K562 (cell line): Measurements from ENCODE around the gene RNASE4. TPM values are rescaled to one million over a fixed set of nuclear protein-coding genes. Genes with fewer than 3 reads are reported as not detected.
"Not testable (repeated sequence)": the region's sequence is repeated elsewhere in the genome, so short reads cannot be mapped to it uniquely, and the experiment has no call there.

ENCODE experiments used
- ATAC-seq: fragments of 200-7000 bp; cut with Tn5 transposase; 3 replicates; pipeline ENCODE4 v1.9.1; 2020; ENCODE audit warnings: moderate library complexity
- BruUV-seq: library from RNA; stranded (reverse); fragments of 400-500 nt; replicated peaks from 2 replicates; lab custom pipeline; 2021; lab: Mats Ljungman, UMichigan
- CTCF ChIA-PET: fragments of 300-600 bp; formaldehyde crosslinking; extraction: SDS; loops from one replicate; lab custom pipeline; 2021; ENCODE audit warnings: low intra/inter-chr PET ratio; lab: Yijun Ruan, JAX
- POLR2A ChIA-PET: fragments of 300-600, 350-650 bp; sonication (Branson Sonifier 250); formaldehyde crosslinking; extraction: SDS; loops from one replicate; lab custom pipeline; 2021; ENCODE audit warnings: antibody characterized with exemption, inconsistent platforms; lab: Yijun Ruan, JAX
- DNase-seq, 4 experiments: peaks; one replicate each; pipeline versions ENCODE4 v3.0.0 to v3.0.0-alpha.2; 2011 to 2018; ENCODE audit warnings: low spot score in 3 of 4, mixed read lengths in 3 of 4; ENCODE audit errors: extremely low read depth in 1 of 4
- FAIRE-seq: peaks from 2 replicates; lab custom pipeline; 2011; peaks lifted over from hg19 to GRCh38; lab: Jason Lieb, UNC
- H2AFZ ChIP-seq: 2 replicates; pipeline ENCODE4 v1.6.0; 2011; ENCODE audit warnings: low read depth, low read length, control low read depth, inconsistent platforms
- H3K27ac ChIP-seq: fragments of 200-600 bp; 3 replicates; pipeline ENCODE4 v1.8.0; 2011; ENCODE audit warnings: low read depth, mild to moderate bottlenecking, control low read depth, inconsistent platforms, low read length, moderate library complexity, mixed read lengths; ENCODE audit errors: extremely low read depth
- H3K27me3 ChIP-seq, 2 experiments: fragments of 300-600 bp in 1 of 2; 2 replicates in 1 of 2; 3 replicates in 1 of 2; pipeline versions ENCODE4 v1.6.0 to v1.8.0; 2011; ENCODE audit warnings: inconsistent platforms in 2 of 2, low read length in 2 of 2, mild to moderate bottlenecking in 1 of 2, mixed read lengths in 1 of 2, moderate library complexity in 1 of 2; ENCODE audit not compliant: control insufficient read depth in 2 of 2, insufficient read depth in 2 of 2
- H3K36me3 ChIP-seq: fragments of 300-600 bp; 3 replicates; pipeline ENCODE4 v1.8.0; 2011; ENCODE audit warnings: mild to moderate bottlenecking, low read length, inconsistent platforms; ENCODE audit not compliant: control insufficient read depth, insufficient read depth
- H3K4me1 ChIP-seq, 2 experiments: fragments of 200-600 bp in 1 of 2; replicated peaks in 1 of 2; 2 replicates in 1 of 2; 3 replicates in 1 of 2; pipeline versions ENCODE4 v1.5.1 to v1.8.0; 2011; ENCODE audit warnings: inconsistent platforms in 2 of 2, low read length in 2 of 2, mild to moderate bottlenecking in 1 of 2, mixed read lengths in 1 of 2, moderate library complexity in 1 of 2; ENCODE audit not compliant: control insufficient read depth in 2 of 2, insufficient read depth in 2 of 2
- H3K4me2 ChIP-seq: 2 replicates; pipeline ENCODE4 v1.6.1; 2011; ENCODE audit warnings: low read length, control low read depth, inconsistent platforms, mixed read lengths; ENCODE audit not compliant: insufficient read depth
- H3K4me3 ChIP-seq: fragments of 200-600 bp; sonication (generic), shearing (Covaris generic); 2 replicates; pipeline ENCODE4 v1.5.1; 2016; ENCODE audit warnings: control low read depth, inconsistent platforms
- H3K79me2 ChIP-seq: fragments of 200-600 bp; 3 replicates; pipeline ENCODE4 v1.8.0; 2011; ENCODE audit warnings: low read length, inconsistent platforms; ENCODE audit not compliant: control insufficient read depth, insufficient read depth
- H3K9ac ChIP-seq, 2 experiments: 2 replicates each; pipeline versions ENCODE4 v1.6.0 to v1.6.1; 2011; ENCODE audit warnings: low read depth in 2 of 2, low read length in 2 of 2, control low read depth in 1 of 2, inconsistent platforms in 1 of 2, mild to moderate bottlenecking in 1 of 2, mixed read lengths in 1 of 2; ENCODE audit not compliant: insufficient read depth in 1 of 2
- H3K9me1 ChIP-seq: one replicate; pipeline ENCODE4 v1.6.0; 2011; ENCODE audit warnings: inconsistent platforms, mild to moderate bottlenecking, low read length, moderate library complexity; ENCODE audit not compliant: control insufficient read depth, insufficient read depth
- H3K9me3 ChIP-seq: replicated peaks from 2 replicates; pipeline ENCODE4 v1.5.1; 2011; ENCODE audit warnings: low read depth, low read length, inconsistent platforms; ENCODE audit not compliant: control insufficient read depth, insufficient read depth
- H4K20me1 ChIP-seq: replicated peaks from 2 replicates; pipeline ENCODE4 v1.6.1; 2011; ENCODE audit warnings: low read length, inconsistent platforms, mixed read lengths; ENCODE audit not compliant: control insufficient read depth, insufficient read depth
- TGIF2 ChIP-seq: sonication (generic); formaldehyde crosslinking; IDR thresholded peaks from 2 replicates; pipeline ENCODE4 v1.8.1; 2022; ENCODE audit warnings: mild to moderate bottlenecking, missing genetic modification reagents, moderate library complexity
- ZNF274 ChIP-seq: IDR thresholded peaks from 2 replicates; pipeline ENCODE4 v1.6.1; 2011; ENCODE audit warnings: low read depth, mild to moderate bottlenecking, low read length, moderate library complexity, borderline replicate concordance
- WGBS: fragments of 100-300 bp; shearing (Covaris generic); methylation state at CpG from one replicate; pipeline ENCODE4 v1.1.6; 2016; ENCODE audit warnings: low coverage, mixed read lengths; ENCODE audit not compliant: insufficient coverage; ENCODE audit errors: missing lambda C conversion rate; 5-methylcytosine and 5-hydroxymethylcytosine counted together
- in situ Hi-C: fragments of 300-500 bp; cut with MboI; formaldehyde crosslinking; loops from 4 replicates; pipeline ENCODE4 v1.15.0; 2018; ENCODE audit warnings: inconsistent platforms, mixed read lengths
- intact Hi-C: fragments of 100-400 bp; cut with micrococcal nuclease; formaldehyde crosslinking; loops from 2 replicates; pipeline ENCODE4 v1.14.2; 2022
- polyA plus RNA-seq, 8 experiments: library from polyadenylated mRNA; depleted of rRNA in 4 of 8; stranded (reverse) in 5 of 8; unstranded in 3 of 8; fragments of >200 nt; fragmentation: Nextera tagmentation in 2 of 8; fragmentation: Illumina TruSeq in 1 of 8; extraction: Ambion mirVana in 2 of 8; extraction: Trizol in 1 of 8; gene quantifications; 2 replicates each; pipeline versions ENCODE4 v1.2.1 to v1.2.3, GENCODE V29; 2011 to 2014; ENCODE audit warnings: inconsistent platforms in 1 of 8, missing spikeins in 1 of 8
- total RNA-seq, 7 experiments: library from RNA; depleted of rRNA in 6 of 7; stranded (reverse); fragments of >200 nt in 6 of 7; fragmentation: Illumina TruSeq in 2 of 7; extraction: Trizol in 2 of 7; gene quantifications; 2 replicates each; pipeline versions ENCODE4 v1.2.1 to v1.2.3, GENCODE V29; 2011 to 2021; ENCODE audit warnings: low replicate concordance in 1 of 7

Gene RNASE4
- total and polyA plus RNA-seq, 9 of the 15 experiments (the other 6 are each of a cell fraction or from before 2014, with no cell fraction given) = 0.09 to 0.22 (median 0.13) TPM; not detected in 2

DNA sequence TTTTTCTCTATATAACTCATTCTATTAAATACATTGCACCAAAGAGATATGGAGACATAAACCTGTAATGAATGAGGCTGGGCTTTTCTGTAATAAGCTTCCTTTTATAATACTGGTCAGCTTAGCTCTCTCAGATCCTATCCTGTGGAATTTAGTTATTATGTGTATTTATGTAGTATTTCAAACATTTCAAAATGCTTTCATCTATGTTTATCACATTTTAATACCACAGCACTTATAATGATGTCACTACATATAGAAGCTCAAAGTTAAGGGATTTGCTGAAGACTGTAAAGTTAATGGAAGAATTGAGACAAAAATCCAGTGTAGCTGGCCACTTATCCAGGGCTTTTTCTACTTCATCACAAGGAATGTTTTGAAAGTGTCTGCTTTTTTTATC is 15.6 kb downstream of the RNASE4 start:
- no peak overlapping the region for H2AFZ ChIP-seq
- no peak for TF ChIP-seq TGIF2 (CRISPR knock-in tag)
- TF ChIP-seq ZNF274 = no peak
- TF ChIP-seq, all 486 proteins: peak for 0
- Histone ChIP-seq H3K4me1 (peaks cover 0 to 9% of the 10 kb centered on the region in 2 experiments; a peak in 2 of 5 replicates), H3K36me3 (no peaks in the 10 kb centered on the region), H3K27me3 (peaks cover 3 to 6% of the 10 kb centered on the region in 2 experiments; a peak in 3 of 5 replicates), H3K9ac (no peak overlapping the region), H3K4me3 (no peak overlapping the region), H3K79me2 (no peaks in the 10 kb centered on the region), H3K4me2 (no peak overlapping the region), H3K27ac (no peak overlapping the region), H3K9me3 (no peaks in the 10 kb centered on the region), H4K20me1 (no peaks in the 10 kb centered on the region), H3K9me1 (no peaks in the 10 kb centered on the region)
- POLR2A ChIA-PET = no interaction called here
- intact Hi-C loops (loop anchor here (5.0 kb wide), 2 partner anchors 172 to 337 kb away; no protein-coding TSS in a partner anchor), in situ Hi-C loops (loop anchor here (25.0 kb wide), 1 partner anchor 262 kb away; the partner anchor contains the start of gene RNASE2)
- DNase-seq (no peak), ATAC-seq (no peak), FAIRE-seq (no peak)
- no TSS peak for BruUV-seq
- CTCF ChIA-PET = interaction anchor here (0.9 kb wide), 1 partner anchor 156 kb away, joined by 3 read pairs; no protein-coding TSS in a partner anchor

DNA sequence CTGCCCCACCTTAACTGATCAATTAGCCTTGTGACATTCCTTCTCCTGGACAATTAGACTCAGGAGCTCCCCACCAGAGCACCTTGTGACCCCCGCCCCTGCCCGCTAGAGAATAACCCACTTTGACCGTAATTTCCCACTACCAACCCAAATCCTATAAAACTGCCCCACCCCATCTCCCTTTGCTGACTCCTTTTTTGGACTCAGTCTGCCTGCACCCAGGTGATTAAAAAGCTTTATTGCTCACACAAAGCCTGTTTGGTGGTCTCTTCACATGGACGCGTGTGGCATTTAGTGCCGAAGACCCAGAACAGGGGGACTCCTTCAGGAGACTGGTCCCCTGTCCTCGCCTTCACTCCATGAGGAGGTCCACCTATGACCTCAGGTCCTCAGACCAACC is 16.6 kb downstream of the RNASE4 start:
- H3K9ac ChIP-seq, POLR2A ChIA-PET, H3K27ac ChIP-seq, ATAC-seq, H3K4me2 ChIP-seq, FAIRE-seq, H3K4me3 ChIP-seq, H3K4me1 ChIP-seq, H2AFZ ChIP-seq, H3K9me1 ChIP-seq, intact Hi-C loops, BruUV-seq, H3K9me3 ChIP-seq, H3K79me2 ChIP-seq, H3K27me3 ChIP-seq, H3K36me3 ChIP-seq, H4K20me1 ChIP-seq, DNase-seq: not testable (repeated sequence)
- CTCF ChIA-PET = interaction anchor here (0.9 kb wide), 1 partner anchor 155 kb away, joined by 3 read pairs; no protein-coding TSS in a partner anchor
- WGBS = 5% methylated on average over 7 of the region's 7 CpGs
- in situ Hi-C loops = loop anchor here (25.0 kb wide), 1 partner anchor 261 kb away; the partner anchor contains the start of gene RNASE2
